HEK293 (cell line): ENCODE results near the gene RNF175.

Source experiments
- KLF7 ChIP-seq: fragments of 450-650 bp; formaldehyde crosslinking; IDR thresholded peaks from 2 replicates; pipeline ENCODE4 v1.5.1; 2016; ENCODE audit warnings: missing biosample characterization, missing genetic modification characterization, borderline replicate concordance
- MEIS1 ChIP-seq: sonication (generic); formaldehyde crosslinking; IDR thresholded peaks from 2 replicates; pipeline ENCODE4 v1.8.1; 2022; ENCODE audit warnings: missing genetic modification reagents, mild to moderate bottlenecking, borderline replicate concordance
- PRDM4 ChIP-seq: fragments of 450-650 bp; formaldehyde crosslinking; IDR thresholded peaks from 2 replicates; pipeline ENCODE4 v1.5.1; 2017; ENCODE audit warnings: missing biosample characterization, missing genetic modification characterization
- SALL2 ChIP-seq: fragments of 450-650 bp; formaldehyde crosslinking; IDR thresholded peaks from 2 replicates; pipeline ENCODE4 v1.5.0; 2017; ENCODE audit warnings: missing biosample characterization, mild to moderate bottlenecking, missing genetic modification characterization, borderline replicate concordance
- ZBTB10 ChIP-seq: fragments of 450-650 bp; formaldehyde crosslinking; IDR thresholded peaks from 2 replicates; pipeline ENCODE4 v1.5.1; 2016; ENCODE audit warnings: missing biosample characterization, missing genetic modification characterization
- ZNF248 ChIP-seq: fragments of 450-650 bp; formaldehyde crosslinking; IDR thresholded peaks from 2 replicates; pipeline ENCODE4 v1.5.1; 2017; ENCODE audit warnings: missing biosample characterization, missing genetic modification characterization
- ZNF549 ChIP-seq: fragments of 450-650 bp; IDR thresholded peaks from 2 replicates; pipeline ENCODE4 v1.5.1; 2018; ENCODE audit warnings: missing biosample characterization, missing genetic modification characterization, mild to moderate bottlenecking, inconsistent platforms, moderate library complexity
- TF ChIP-seq, protein P1 (sequence below): fragments of 450-650 bp; formaldehyde crosslinking; IDR thresholded peaks from 2 replicates; pipeline ENCODE4 v1.5.1; 2016; ENCODE audit warnings: missing biosample characterization, missing genetic modification characterization
- TF ChIP-seq, protein P2 (sequence below): fragments of 450-650 bp; formaldehyde crosslinking; IDR thresholded peaks from 2 replicates; pipeline ENCODE4 v1.5.1; 2016; ENCODE audit warnings: missing biosample characterization, missing genetic modification characterization
- TF ChIP-seq, protein P3 (sequence below): fragments of 450-650 bp; formaldehyde crosslinking; IDR thresholded peaks from 2 replicates; pipeline ENCODE4 v1.5.1; 2016; ENCODE audit warnings: missing biosample characterization, missing genetic modification characterization
- TF ChIP-seq, protein P4 (sequence below): fragments of 450-650 bp; formaldehyde crosslinking; conservative IDR thresholded peaks from 2 replicates; pipeline ENCODE4 v1.5.1; 2016; ENCODE audit warnings: low read depth, missing biosample characterization, missing genetic modification characterization

DNA sequence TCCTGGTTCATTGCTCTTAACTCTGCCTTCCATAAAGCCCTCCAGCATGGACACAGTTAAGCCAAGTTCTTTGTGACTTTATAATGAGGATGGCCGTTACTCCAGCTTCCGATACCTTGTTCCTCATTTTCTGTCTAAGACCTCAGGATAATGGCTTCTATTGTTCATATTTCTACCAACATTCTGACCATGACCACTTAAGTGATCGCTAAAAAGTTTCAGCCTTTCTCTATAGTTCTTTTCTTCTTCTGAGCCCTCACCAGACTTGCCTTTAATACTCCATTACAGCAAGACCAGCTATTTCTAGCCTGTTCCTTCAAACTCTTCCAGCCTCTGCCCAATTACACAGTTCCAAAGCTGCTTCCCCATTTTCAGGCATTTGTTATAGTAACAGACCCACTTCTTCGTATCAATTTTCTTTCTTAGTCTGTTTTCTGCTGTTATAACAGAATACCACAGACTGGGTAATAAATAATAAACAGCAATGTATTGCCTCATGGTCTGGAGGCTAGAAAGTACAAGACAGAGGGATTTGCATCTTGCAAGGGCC is 12.3 kb downstream of the RNF175 start:
- TF ChIP-seq, protein P1, sequence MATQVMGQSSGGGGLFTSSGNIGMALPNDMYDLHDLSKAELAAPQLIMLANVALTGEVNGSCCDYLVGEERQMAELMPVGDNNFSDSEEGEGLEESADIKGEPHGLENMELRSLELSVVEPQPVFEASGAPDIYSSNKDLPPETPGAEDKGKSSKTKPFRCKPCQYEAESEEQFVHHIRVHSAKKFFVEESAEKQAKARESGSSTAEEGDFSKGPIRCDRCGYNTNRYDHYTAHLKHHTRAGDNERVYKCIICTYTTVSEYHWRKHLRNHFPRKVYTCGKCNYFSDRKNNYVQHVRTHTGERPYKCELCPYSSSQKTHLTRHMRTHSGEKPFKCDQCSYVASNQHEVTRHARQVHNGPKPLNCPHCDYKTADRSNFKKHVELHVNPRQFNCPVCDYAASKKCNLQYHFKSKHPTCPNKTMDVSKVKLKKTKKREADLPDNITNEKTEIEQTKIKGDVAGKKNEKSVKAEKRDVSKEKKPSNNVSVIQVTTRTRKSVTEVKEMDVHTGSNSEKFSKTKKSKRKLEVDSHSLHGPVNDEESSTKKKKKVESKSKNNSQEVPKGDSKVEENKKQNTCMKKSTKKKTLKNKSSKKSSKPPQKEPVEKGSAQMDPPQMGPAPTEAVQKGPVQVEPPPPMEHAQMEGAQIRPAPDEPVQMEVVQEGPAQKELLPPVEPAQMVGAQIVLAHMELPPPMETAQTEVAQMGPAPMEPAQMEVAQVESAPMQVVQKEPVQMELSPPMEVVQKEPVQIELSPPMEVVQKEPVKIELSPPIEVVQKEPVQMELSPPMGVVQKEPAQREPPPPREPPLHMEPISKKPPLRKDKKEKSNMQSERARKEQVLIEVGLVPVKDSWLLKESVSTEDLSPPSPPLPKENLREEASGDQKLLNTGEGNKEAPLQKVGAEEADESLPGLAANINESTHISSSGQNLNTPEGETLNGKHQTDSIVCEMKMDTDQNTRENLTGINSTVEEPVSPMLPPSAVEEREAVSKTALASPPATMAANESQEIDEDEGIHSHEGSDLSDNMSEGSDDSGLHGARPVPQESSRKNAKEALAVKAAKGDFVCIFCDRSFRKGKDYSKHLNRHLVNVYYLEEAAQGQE: no peak
- TF ChIP-seq, protein P2, sequence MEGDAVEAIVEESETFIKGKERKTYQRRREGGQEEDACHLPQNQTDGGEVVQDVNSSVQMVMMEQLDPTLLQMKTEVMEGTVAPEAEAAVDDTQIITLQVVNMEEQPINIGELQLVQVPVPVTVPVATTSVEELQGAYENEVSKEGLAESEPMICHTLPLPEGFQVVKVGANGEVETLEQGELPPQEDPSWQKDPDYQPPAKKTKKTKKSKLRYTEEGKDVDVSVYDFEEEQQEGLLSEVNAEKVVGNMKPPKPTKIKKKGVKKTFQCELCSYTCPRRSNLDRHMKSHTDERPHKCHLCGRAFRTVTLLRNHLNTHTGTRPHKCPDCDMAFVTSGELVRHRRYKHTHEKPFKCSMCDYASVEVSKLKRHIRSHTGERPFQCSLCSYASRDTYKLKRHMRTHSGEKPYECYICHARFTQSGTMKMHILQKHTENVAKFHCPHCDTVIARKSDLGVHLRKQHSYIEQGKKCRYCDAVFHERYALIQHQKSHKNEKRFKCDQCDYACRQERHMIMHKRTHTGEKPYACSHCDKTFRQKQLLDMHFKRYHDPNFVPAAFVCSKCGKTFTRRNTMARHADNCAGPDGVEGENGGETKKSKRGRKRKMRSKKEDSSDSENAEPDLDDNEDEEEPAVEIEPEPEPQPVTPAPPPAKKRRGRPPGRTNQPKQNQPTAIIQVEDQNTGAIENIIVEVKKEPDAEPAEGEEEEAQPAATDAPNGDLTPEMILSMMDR (tag by site-specific recombination): no peak
- TF ChIP-seq ZNF248 (tag by site-specific recombination): no peak
- TF ChIP-seq, protein P3, sequence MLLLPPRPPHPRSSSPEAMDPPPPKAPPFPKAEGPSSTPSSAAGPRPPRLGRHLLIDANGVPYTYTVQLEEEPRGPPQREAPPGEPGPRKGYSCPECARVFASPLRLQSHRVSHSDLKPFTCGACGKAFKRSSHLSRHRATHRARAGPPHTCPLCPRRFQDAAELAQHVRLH (tag by site-specific recombination): no peak
- TF ChIP-seq KLF7 (tag by site-specific recombination): no peak
- TF ChIP-seq ZNF549 (tag by site-specific recombination): no peak
- TF ChIP-seq PRDM4: no peak
- TF ChIP-seq, protein P4, sequence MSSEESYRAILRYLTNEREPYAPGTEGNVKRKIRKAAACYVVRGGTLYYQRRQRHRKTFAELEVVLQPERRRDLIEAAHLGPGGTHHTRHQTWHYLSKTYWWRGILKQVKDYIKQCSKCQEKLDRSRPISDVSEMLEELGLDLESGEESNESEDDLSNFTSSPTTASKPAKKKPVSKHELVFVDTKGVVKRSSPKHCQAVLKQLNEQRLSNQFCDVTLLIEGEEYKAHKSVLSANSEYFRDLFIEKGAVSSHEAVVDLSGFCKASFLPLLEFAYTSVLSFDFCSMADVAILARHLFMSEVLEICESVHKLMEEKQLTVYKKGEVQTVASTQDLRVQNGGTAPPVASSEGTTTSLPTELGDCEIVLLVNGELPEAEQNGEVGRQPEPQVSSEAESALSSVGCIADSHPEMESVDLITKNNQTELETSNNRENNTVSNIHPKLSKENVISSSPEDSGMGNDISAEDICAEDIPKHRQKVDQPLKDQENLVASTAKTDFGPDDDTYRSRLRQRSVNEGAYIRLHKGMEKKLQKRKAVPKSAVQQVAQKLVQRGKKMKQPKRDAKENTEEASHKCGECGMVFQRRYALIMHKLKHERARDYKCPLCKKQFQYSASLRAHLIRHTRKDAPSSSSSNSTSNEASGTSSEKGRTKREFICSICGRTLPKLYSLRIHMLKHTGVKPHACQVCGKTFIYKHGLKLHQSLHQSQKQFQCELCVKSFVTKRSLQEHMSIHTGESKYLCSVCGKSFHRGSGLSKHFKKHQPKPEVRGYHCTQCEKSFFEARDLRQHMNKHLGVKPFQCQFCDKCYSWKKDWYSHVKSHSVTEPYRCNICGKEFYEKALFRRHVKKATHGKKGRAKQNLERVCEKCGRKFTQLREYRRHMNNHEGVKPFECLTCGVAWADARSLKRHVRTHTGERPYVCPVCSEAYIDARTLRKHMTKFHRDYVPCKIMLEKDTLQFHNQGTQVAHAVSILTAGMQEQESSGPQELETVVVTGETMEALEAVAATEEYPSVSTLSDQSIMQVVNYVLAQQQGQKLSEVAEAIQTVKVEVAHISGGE (tag by site-specific recombination): no peak
- no peak for TF ChIP-seq SALL2
- TF ChIP-seq ZBTB10: no peak
- TF ChIP-seq MEIS1 (CRISPR knock-in tag): no peak
